ENCODE results near the gene ATP8B2. TPM values are rescaled to one million over a fixed set of nuclear protein-coding genes. Genes with fewer than 3 reads are reported as not detected.

ATP8B2 gene
- polyA plus RNA-seq, 1 donor (not counting 4 experiments of a cell fraction or from before 2014, with no cell fraction given) = 12.5 TPM

DNA sequence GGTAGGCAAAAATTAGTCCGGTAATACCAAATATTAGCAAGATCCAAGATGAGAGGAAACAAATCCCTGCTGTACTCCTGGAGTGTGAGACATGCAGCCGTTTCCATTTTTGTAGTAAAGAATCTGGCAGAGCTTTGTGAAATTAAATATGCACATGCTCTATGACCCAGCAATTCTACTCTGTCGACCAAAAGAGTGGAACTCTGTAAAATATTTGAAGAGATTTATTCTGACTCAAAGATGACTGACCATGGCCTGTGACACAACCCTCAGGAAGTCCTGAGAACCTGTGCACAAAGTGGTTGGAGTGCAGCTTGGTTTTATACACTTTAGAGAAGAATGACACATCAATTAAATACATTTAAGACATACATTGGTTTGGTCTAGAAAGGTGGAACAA, 36.7 kb upstream of the ATP8B2 start:
- H3K4me2 ChIP-seq (ENCODE audit: control insufficient read depth, extremely low read depth, insufficient read depth, low read depth, low read length) = no peak overlapping the region
- H3K27ac ChIP-seq (ENCODE audit: control insufficient read depth, insufficient read depth, low read length) = no peak overlapping the region
- FAIRE-seq = no peak
- H3K79me2 ChIP-seq (ENCODE audit: control insufficient read depth, insufficient read depth, low read length) = no peaks in the 10 kb centered on the region
- dilution Hi-C loops (cut with MboI; ENCODE audit: extremely low pct_ligation_motif_present, low sequenced_read_pairs) = no loop called here
- TF ChIP-seq CTCF (optimal IDR thresholded peaks at IDR 0.05 in 1 of 3, IDR thresholded peaks at IDR 0.05 in 1 of 3, conservative IDR thresholded peaks at IDR 0.05 in 1 of 3; ENCODE audit: extremely low read depth in 1 of 3, insufficient read depth in 2 of 3, low read length in 3 of 3) (no peak), EZH2 (IDR thresholded peaks at IDR 0.05; ENCODE audit: low read length) (no peak)
- no peak overlapping the region for H3K9ac ChIP-seq (ENCODE audit: control insufficient read depth, extremely low read depth, insufficient read depth, low read length)
- no peak overlapping the region for H3K4me3 ChIP-seq (ENCODE audit: control insufficient read depth in 2 of 3, extremely low read depth in 1 of 3, insufficient read depth in 2 of 3, low read depth in 1 of 3, low read length in 3 of 3)
- no peaks in the 10 kb centered on the region for H3K27me3 ChIP-seq (ENCODE audit: control insufficient read depth, extremely low read depth, insufficient read depth, low read length)
- no peaks in the 10 kb centered on the region for H4K20me1 ChIP-seq (ENCODE audit: control insufficient read depth, extremely low read depth, insufficient read depth, low read length)
- no peak overlapping the region for H2AFZ ChIP-seq (ENCODE audit: control insufficient read depth, low read length)
- H3K36me3 ChIP-seq (ENCODE audit: control insufficient read depth in 2 of 2, extremely low read depth in 1 of 2, insufficient read depth in 2 of 2, low read length in 2 of 2) = no peaks in the 10 kb centered on the region
- no peak for DNase-seq (ENCODE audit: low read depth, low spot score)
- H3K4me1 ChIP-seq (ENCODE audit: control insufficient read depth, extremely low read depth, insufficient read depth, low read length) = no peaks in the 10 kb centered on the region
- no peaks in the 10 kb centered on the region for H3K9me3 ChIP-seq (ENCODE audit: control insufficient read depth, low read depth, low read length)
- H3K9me1 ChIP-seq (ENCODE audit: control insufficient read depth, extremely low read depth, insufficient read depth, low read length) = no peaks in the 10 kb centered on the region

DNA sequence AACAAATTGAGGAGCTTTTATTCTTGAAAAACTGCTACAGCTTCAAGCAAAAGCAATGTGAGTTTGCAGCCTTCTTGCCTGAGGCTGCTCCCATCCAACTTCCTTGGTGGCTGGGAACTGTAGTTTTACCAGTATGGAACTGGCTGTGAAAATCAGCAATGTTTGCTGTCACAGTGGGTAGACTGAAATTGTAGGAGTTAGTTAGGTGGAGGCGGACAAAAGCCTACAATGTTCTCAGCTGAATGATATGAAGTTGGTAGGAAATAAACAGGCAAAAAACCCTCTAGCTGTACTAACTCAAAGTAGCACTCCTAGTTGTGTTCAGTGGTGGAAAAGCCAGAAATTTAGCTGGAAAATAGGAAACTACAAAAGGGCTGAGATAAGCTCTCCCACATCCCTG, 34.4 kb upstream of the ATP8B2 start:
- TF ChIP-seq EZH2 (IDR thresholded peaks at IDR 0.05; ENCODE audit: low read length) (no peak), CTCF (optimal IDR thresholded peaks at IDR 0.05 in 1 of 3, IDR thresholded peaks at IDR 0.05 in 1 of 3, conservative IDR thresholded peaks at IDR 0.05 in 1 of 3; ENCODE audit: extremely low read depth in 1 of 3, insufficient read depth in 2 of 3, low read length in 3 of 3) (no peak)
- no peak overlapping the region for H3K4me3 ChIP-seq (ENCODE audit: control insufficient read depth in 2 of 3, extremely low read depth in 1 of 3, insufficient read depth in 2 of 3, low read depth in 1 of 3, low read length in 3 of 3)
- H3K27ac ChIP-seq (ENCODE audit: control insufficient read depth, insufficient read depth, low read length) = no peak overlapping the region
- no peaks in the 10 kb centered on the region for H3K27me3 ChIP-seq (ENCODE audit: control insufficient read depth, extremely low read depth, insufficient read depth, low read length)
- H3K79me2 ChIP-seq (ENCODE audit: control insufficient read depth, insufficient read depth, low read length) = no peaks in the 10 kb centered on the region
- H3K9me1 ChIP-seq (ENCODE audit: control insufficient read depth, extremely low read depth, insufficient read depth, low read length) = no peaks in the 10 kb centered on the region
- H3K9ac ChIP-seq (ENCODE audit: control insufficient read depth, extremely low read depth, insufficient read depth, low read length) = no peak overlapping the region
- H3K4me1 ChIP-seq (ENCODE audit: control insufficient read depth, extremely low read depth, insufficient read depth, low read length) = no peaks in the 10 kb centered on the region
- FAIRE-seq = no peak
- no peak overlapping the region for H3K4me2 ChIP-seq (ENCODE audit: control insufficient read depth, extremely low read depth, insufficient read depth, low read depth, low read length)
- dilution Hi-C loops (cut with MboI; ENCODE audit: extremely low pct_ligation_motif_present, low sequenced_read_pairs) = no loop called here
- H2AFZ ChIP-seq (ENCODE audit: control insufficient read depth, low read length) = no peak overlapping the region
- H4K20me1 ChIP-seq (ENCODE audit: control insufficient read depth, extremely low read depth, insufficient read depth, low read length) = no peaks in the 10 kb centered on the region
- DNase-seq (ENCODE audit: low read depth, low spot score) = no peak
- no peaks in the 10 kb centered on the region for H3K9me3 ChIP-seq (ENCODE audit: control insufficient read depth, low read depth, low read length)
- no peaks in the 10 kb centered on the region for H3K36me3 ChIP-seq (ENCODE audit: control insufficient read depth in 2 of 2, extremely low read depth in 1 of 2, insufficient read depth in 2 of 2, low read length in 2 of 2)
